Sigmoid colon (tissue), 7 donors: ENCODE results near the gene TSACC. TPM values are rescaled to one million over a fixed set of nuclear protein-coding genes. Genes with fewer than 3 reads are reported as not detected.

Experiments
- DNase-seq: peaks from one replicate; pipeline ENCODE4 v3.0.0-alpha.2; 2019
- H3K27ac ChIP-seq, 4 donors: fragments of 200-600 bp; sonication (generic); one replicate each; pipeline ENCODE4 v1.5.1; 2016 to 2019; ENCODE audit warnings: mild to moderate bottlenecking in 1 of 4
- H3K27me3 ChIP-seq, 3 donors: fragments of 200-600 bp; sonication (generic); one replicate each; pipeline ENCODE4 v1.5.1; 2019; ENCODE audit warnings: mild to moderate bottlenecking in 1 of 3
- H3K36me3 ChIP-seq, 4 donors: fragments of 200-600 bp; sonication (generic); one replicate each; pipeline ENCODE4 v1.5.1; 2016 to 2019
- H3K4me1 ChIP-seq, 4 donors: fragments of 200-600 bp; sonication (generic); one replicate each; pipeline ENCODE4 v1.5.1; 2017 to 2019
- H3K4me3 ChIP-seq, 4 donors: fragments of 200-600 bp; sonication (generic); one replicate each; pipeline ENCODE4 v1.5.1; 2017 to 2019; ENCODE audit warnings: mild to moderate bottlenecking in 2 of 4, moderate library complexity in 1 of 4
- H3K9me3 ChIP-seq, 4 donors: fragments of 200-600 bp in 3 of 4; sonication (generic) in 3 of 4; one replicate each; pipeline versions ENCODE4 v1.5.1 to v1.6.1; 2013 to 2019
- EP300 ChIP-seq, 4 donors: sonication (generic); formaldehyde crosslinking; IDR thresholded peaks; one replicate each; pipeline ENCODE4 v1.6.1; 2017; ENCODE audit warnings: antibody characterized with exemption in 4 of 4
- POLR2A ChIP-seq, 2 donors: fragments of 450-650 bp; IDR thresholded peaks; one replicate each; pipeline ENCODE4 v1.6.1; 2016; ENCODE audit warnings: antibody characterized with exemption in 2 of 2, mild to moderate bottlenecking in 2 of 2, moderate library complexity in 2 of 2
- POLR2AphosphoS5 ChIP-seq, 4 donors: sonication (generic); formaldehyde crosslinking; IDR thresholded peaks; one replicate each; pipeline ENCODE4 v1.6.1; 2017; ENCODE audit warnings: antibody characterized with exemption in 4 of 4
- WGBS, 2 donors: extraction: QIAGEN DNeasy Blood & Tissue Kit; methylation state at CpG; one replicate each; pipeline ENCODE4 v1.1.7; 2013; 5-methylcytosine and 5-hydroxymethylcytosine counted together
- intact Hi-C: fragments of 100-400 bp; cut with DNase I; formaldehyde crosslinking; loops from one replicate; pipeline ENCODE4 v1.15.1; 2023
- polyA plus RNA-seq, 3 donors: library from polyadenylated mRNA; stranded (reverse); fragments of 200-250 nt; gene quantifications; one replicate each; pipeline ENCODE4 v1.2.3, GENCODE V29; 2013
- total RNA-seq, 4 donors: library from RNA; depleted of rRNA; stranded (reverse); fragments of >200 nt; gene quantifications; one replicate each; pipeline ENCODE4 v1.1.0, GENCODE V29; 2016
- TF ChIP-seq, protein P1 (sequence below), 4 experiments: fragments of 450-650 bp in 3 of 4; fragments of 200-600 bp in 1 of 4; IDR thresholded peaks; one replicate each; pipeline ENCODE4 v1.5.1; 2016 to 2019; ENCODE audit warnings: antibody characterized with exemption in 4 of 4, mild to moderate bottlenecking in 3 of 4, moderate library complexity in 2 of 4
- donor health status: healthy with polysubstance abuse.
- donor health status: Bipolar disorder and iron deficiency.
- donor health status: healthy.

The TSACC gene
- total RNA-seq (1 to 10 TPM in 1 of 4 donors, not detected in 3; 1.1 TPM), polyA plus RNA-seq (under 1 TPM in 1 of 3 donors, not detected in 2; 0.48 TPM)

DNA sequence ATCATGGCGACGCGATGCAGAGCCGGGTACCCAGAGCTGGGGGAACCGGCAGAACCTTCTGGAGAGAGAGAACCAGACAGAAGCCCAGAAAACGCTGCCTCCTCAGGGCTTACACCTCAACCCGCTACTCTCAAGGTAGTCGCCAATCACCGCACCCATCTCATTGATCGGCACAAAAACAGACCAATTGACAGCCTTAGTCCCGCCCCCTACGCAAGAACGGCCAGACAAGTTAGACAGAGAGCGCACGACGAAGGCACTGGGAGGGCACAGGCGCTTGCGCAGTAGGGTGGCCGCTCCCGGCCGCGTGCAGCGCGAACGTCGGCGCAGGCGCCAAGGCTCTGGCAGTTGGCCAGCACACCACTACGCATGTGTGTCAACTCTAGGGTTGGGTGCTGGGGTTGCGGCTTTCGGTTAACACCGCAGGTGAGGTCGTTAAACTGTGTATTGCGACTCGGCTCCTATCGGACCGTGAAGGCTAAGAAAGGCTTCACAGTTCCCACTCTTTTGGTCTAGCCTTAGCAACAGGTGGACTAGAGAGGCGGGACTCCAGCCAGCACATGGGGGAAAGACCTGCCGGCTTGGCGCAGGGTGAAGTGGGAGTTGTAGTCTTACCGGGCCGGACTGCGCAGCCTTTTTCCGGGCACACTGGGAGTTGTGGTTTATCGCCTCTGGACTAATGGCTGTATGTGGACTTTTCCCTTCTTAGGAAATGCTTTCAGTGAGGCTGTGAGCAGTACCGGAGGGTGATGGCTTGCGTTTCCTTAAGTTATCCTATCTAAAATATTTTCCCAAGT is at the start of gene TSACC, which contains the start of gene CCT3:
TSS of gene TSACC (plus strand) at position 347 of the 797 bp plus-strand sequence. CDS start 1,232 bp downstream, outside the sequence.
TSS of gene CCT3 (minus strand) at position 113 of the 797 bp plus-strand sequence. CDS start at position 5, 108 bp downstream.
- DNase-seq = peak; percentile 99

DNA sequence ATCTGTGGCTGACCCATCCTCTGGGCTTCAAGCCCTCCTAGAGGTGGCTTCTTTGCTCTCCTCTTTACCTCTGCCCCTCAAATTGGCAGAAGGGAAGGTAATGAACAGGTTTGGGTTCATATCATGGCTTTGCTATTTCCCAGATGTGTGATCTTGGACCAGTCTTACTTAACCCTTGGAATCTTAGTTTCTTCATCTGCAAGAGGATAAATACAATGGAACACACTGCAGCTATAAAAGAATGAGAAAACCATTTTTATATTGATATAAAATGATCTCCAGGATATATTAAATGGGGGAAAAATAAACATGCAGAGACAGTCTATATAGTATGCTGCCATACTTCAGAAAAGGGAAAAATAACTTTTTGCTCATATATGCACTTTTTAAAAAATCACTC is 48.5 kb upstream of the TSACC start:
- DNase-seq = no peak
- Histone ChIP-seq H3K9me3 (no peaks in the 10 kb centered on the region), H3K4me3 (no peak overlapping the region), H3K27me3 (no peaks in the 10 kb centered on the region), H3K4me1 (peaks cover 0 to 35% (median 26%) of the 10 kb centered on the region in 4 donors), H3K27ac (no peak overlapping the region), H3K36me3 (peaks cover 0 to 9% (median 0%) of the 10 kb centered on the region in 4 donors)
- intact Hi-C loops = no loop called here
- TF ChIP-seq EP300 (IDR thresholded peaks at IDR 0.05) (no peak), POLR2A (IDR thresholded peaks at IDR 0.05) (no peak), POLR2AphosphoS5 (IDR thresholded peaks at IDR 0.05) (no peak)
- TF ChIP-seq, protein P1, sequence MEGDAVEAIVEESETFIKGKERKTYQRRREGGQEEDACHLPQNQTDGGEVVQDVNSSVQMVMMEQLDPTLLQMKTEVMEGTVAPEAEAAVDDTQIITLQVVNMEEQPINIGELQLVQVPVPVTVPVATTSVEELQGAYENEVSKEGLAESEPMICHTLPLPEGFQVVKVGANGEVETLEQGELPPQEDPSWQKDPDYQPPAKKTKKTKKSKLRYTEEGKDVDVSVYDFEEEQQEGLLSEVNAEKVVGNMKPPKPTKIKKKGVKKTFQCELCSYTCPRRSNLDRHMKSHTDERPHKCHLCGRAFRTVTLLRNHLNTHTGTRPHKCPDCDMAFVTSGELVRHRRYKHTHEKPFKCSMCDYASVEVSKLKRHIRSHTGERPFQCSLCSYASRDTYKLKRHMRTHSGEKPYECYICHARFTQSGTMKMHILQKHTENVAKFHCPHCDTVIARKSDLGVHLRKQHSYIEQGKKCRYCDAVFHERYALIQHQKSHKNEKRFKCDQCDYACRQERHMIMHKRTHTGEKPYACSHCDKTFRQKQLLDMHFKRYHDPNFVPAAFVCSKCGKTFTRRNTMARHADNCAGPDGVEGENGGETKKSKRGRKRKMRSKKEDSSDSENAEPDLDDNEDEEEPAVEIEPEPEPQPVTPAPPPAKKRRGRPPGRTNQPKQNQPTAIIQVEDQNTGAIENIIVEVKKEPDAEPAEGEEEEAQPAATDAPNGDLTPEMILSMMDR (IDR thresholded peaks at IDR 0.05) = no peak

More for the DNA sequence above, at the start of gene TSACC, which contains the start of gene CCT3:
- peaks cover 0 to 22% (median 15%) of the 10 kb centered on the region in 4 donors for H3K36me3 ChIP-seq
- intact Hi-C loops = no loop called here
- peaks cover 0 to 27% (median 17%) of the 10 kb centered on the region in 4 donors for H3K4me1 ChIP-seq
- peak within 1 kb of the TSS; percentile 70 to 86 (median 74) for H3K4me3 ChIP-seq
- peak within 1 kb of the TSS; percentile 80 to 88 (median 86) for H3K27ac ChIP-seq
- H3K27me3 ChIP-seq = no peaks in the 10 kb centered on the region
- H3K9me3 ChIP-seq = no peaks in the 10 kb centered on the region
- TF ChIP-seq POLR2A (IDR thresholded peaks at IDR 0.05) (peak; percentile 53 to 65), EP300 (IDR thresholded peaks at IDR 0.05) (no peak), POLR2AphosphoS5 (IDR thresholded peaks at IDR 0.05) (peak; percentile 69 to 86 (median 80))
- TF ChIP-seq, protein P1 (IDR thresholded peaks at IDR 0.05) = no peak
- WGBS, 2 donors = 0% methylated on average over 47 of the region's 47 CpGs

DNA sequence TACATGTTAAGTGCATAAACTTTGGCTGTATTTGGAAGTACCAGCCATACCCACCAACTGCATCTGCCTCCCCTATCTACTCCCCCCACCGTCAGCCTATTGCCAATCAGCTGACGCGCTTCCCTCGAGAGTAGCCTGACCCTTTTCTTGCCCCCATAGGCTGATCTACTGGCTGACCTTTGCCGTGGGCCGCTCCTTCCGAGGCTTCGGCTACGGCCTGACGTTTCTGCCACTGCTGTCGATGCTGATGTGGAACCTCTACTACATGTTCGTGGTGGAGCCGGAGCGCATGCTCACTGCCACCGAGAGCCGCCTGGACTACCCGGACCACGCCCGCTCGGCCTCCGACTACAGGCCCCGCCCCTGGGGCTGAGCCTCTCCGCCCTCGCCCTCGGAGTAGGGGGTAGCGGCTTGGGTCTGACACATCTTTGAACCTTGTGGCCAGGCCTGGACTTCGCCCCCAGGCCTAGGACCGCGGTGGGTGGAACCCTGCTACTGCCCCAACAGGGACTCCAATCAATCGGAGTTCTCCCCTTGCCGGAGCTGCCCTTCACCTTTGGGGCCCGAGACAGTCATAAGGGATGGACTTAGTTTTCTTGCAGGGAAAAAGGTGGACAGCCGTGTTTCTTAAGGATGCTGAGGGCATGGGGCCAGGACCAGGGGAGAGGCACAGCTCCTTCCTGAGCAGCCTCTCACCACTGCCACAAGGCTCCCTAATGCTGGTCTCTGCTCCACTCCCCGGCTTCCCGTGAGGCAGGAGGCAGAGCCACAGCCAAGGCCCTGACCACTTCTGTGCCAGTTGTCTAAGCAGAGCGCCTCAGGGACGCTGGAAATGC is 46.9 kb upstream of the TSACC start:
- Histone ChIP-seq H3K27ac (peak overlapping the region; percentile 83 to 87 (median 86)), H3K4me3 (peak overlapping the region; percentile 36 to 56 (median 55)), H3K4me1 (peaks cover 0 to 46% (median 35%) of the 10 kb centered on the region in 4 donors), H3K36me3 (peaks cover 0 to 9% (median 0%) of the 10 kb centered on the region in 4 donors), H3K9me3 (no peaks in the 10 kb centered on the region), H3K27me3 (no peaks in the 10 kb centered on the region)
- 13 to 34% methylated on average over 37 of the region's 37 CpGs for WGBS, 2 donors
- DNase-seq = peak; percentile 95
- intact Hi-C loops = no loop called here
- TF ChIP-seq EP300 (IDR thresholded peaks at IDR 0.05) (no peak), POLR2AphosphoS5 (IDR thresholded peaks at IDR 0.05) (peak; percentile 45 to 67 (median 62)), POLR2A (IDR thresholded peaks at IDR 0.05) (peak in 1 of 2 donors; percentile 20)
- TF ChIP-seq, protein P1 (IDR thresholded peaks at IDR 0.05) = no peak

DNA sequence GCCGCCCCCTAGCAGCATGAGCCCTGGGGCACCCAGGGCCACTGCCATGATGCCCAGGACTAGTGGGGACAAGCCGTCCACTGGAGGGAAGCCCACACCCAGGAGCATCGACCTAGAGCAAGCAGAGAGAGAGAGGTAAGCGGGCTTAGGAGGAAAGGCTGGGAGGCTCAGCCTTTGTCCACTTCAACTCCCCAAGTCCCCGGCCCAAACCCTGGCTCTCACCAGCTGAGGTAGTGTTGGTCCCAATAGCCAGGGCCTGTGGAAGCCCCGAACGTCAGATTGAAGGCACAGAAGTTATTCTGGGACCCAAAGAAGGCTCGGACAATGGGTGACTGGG is 45.3 kb upstream of the TSACC start:
- intact Hi-C loops = no loop called here
- H3K4me3 ChIP-seq = no peak overlapping the region
- 85 to 93% methylated on average over 8 of the region's 8 CpGs for whole genome bisulfite sequencing, 2 donors
- H3K36me3 ChIP-seq = peaks cover 0 to 9% (median 0%) of the 10 kb centered on the region in 4 donors
- H3K9me3 ChIP-seq = no peaks in the 10 kb centered on the region
- H3K27ac ChIP-seq = no peak overlapping the region
- no peaks in the 10 kb centered on the region for H3K27me3 ChIP-seq
- no peak for DNase-seq
- peaks cover 0 to 46% (median 35%) of the 10 kb centered on the region in 4 donors for H3K4me1 ChIP-seq
- TF ChIP-seq POLR2AphosphoS5 (IDR thresholded peaks at IDR 0.05) (no peak), POLR2A (IDR thresholded peaks at IDR 0.05) (no peak), EP300 (IDR thresholded peaks at IDR 0.05) (no peak)
- TF ChIP-seq, protein P1 (IDR thresholded peaks at IDR 0.05) = no peak
